Endothelial cell of umbilical vein (primary cell): ENCODE data around the gene BEND5. TPM values are rescaled to one million over a fixed set of nuclear protein-coding genes. Genes with fewer than 3 reads are reported as not detected.

ENCODE experiments used
- BruUV-seq: library from RNA; stranded (reverse); fragments of 400-500 nt; replicated peaks from 2 replicates; lab custom pipeline; 2021; lab: Mats Ljungman, UMichigan
- CTCF ChIA-PET: fragments of 300-600, 350-600 bp; sonication (Branson Sonifier 250); formaldehyde crosslinking; loops from one replicate; lab custom pipeline; 2021; ENCODE audit warnings: antibody characterized with exemption, inconsistent platforms; lab: Charles Lee
- POLR2A ChIA-PET: fragments of 300-600, 350-600 bp; sonication (Branson Sonifier 250); formaldehyde crosslinking; loops from one replicate; lab custom pipeline; 2021; ENCODE audit warnings: antibody characterized with exemption, inconsistent platforms; lab: Charles Lee
- DNase-seq: peaks from one replicate; pipeline ENCODE4 v3.0.0-alpha.2; 2011; ENCODE audit warnings: low read depth, low spot score
- FAIRE-seq: peaks from 2 replicates; lab custom pipeline; 2011; peaks lifted over from hg19 to GRCh38; lab: Jason Lieb, UNC
- H2AFZ ChIP-seq: 2 replicates; pipeline ENCODE4 v1.6.0; 2012; ENCODE audit warnings: low read depth, low read length, control low read depth, inconsistent platforms
- H3K27ac ChIP-seq: 2 replicates; pipeline ENCODE4 v1.5.1; 2011; ENCODE audit warnings: low read depth, mild to moderate bottlenecking, control low read depth, low read length, moderate library complexity; ENCODE audit not compliant: insufficient read depth
- H3K27me3 ChIP-seq, 2 experiments: 2 replicates each; pipeline versions ENCODE4 v1.6.0 to v1.6.1; 2011; ENCODE audit warnings: low read length in 2 of 2, mixed read lengths in 1 of 2; ENCODE audit not compliant: control insufficient read depth in 2 of 2, insufficient read depth in 2 of 2
- H3K36me3 ChIP-seq, 2 experiments: 2 replicates in 1 of 2; 3 replicates in 1 of 2; pipeline ENCODE4 v1.5.1; 2011; ENCODE audit warnings: low read length in 2 of 2, mild to moderate bottlenecking in 1 of 2, moderate library complexity in 1 of 2; ENCODE audit not compliant: control insufficient read depth in 2 of 2, insufficient read depth in 2 of 2; ENCODE audit errors: extremely low read depth in 1 of 2
- H3K4me1 ChIP-seq: 3 replicates; pipeline ENCODE4 v1.5.1; 2011; ENCODE audit warnings: mild to moderate bottlenecking, low read length; ENCODE audit not compliant: control insufficient read depth, insufficient read depth; ENCODE audit errors: extremely low read depth
- H3K4me2 ChIP-seq: 2 replicates; pipeline ENCODE4 v1.6.1; 2011; ENCODE audit warnings: low read length, control low read depth, mixed read lengths; ENCODE audit not compliant: insufficient read depth
- H3K4me3 ChIP-seq, 3 experiments: fragments of 200-600 bp in 1 of 3; sonication (generic), shearing (Covaris generic) in 1 of 3; replicated peaks in 1 of 3; 2 replicates each; pipeline ENCODE4 v1.5.1; 2011 to 2016; ENCODE audit warnings: control low read depth in 3 of 3, low read length in 3 of 3, mild to moderate bottlenecking in 2 of 3, inconsistent platforms in 1 of 3, low read depth in 1 of 3, moderate library complexity in 1 of 3; ENCODE audit not compliant: insufficient read depth in 1 of 3
- H3K79me2 ChIP-seq: 2 replicates; pipeline ENCODE4 v1.6.0; 2012; ENCODE audit warnings: low read length, inconsistent platforms; ENCODE audit not compliant: control insufficient read depth, insufficient read depth
- H3K9ac ChIP-seq: replicated peaks from 2 replicates; pipeline ENCODE3; 2011; ENCODE audit warnings: low read length, control low read depth; ENCODE audit not compliant: insufficient read depth; ENCODE audit errors: extremely low read depth
- H3K9me1 ChIP-seq: replicated peaks from 3 replicates; pipeline ENCODE4 v1.6.0; 2011; ENCODE audit warnings: mild to moderate bottlenecking, low read length; ENCODE audit not compliant: control insufficient read depth, insufficient read depth; ENCODE audit errors: extremely low read depth
- H3K9me3 ChIP-seq: replicated peaks from 2 replicates; pipeline ENCODE4 v1.5.1; 2012; ENCODE audit warnings: low read length, inconsistent platforms; ENCODE audit not compliant: control insufficient read depth, insufficient read depth
- H4K20me1 ChIP-seq: replicated peaks from 2 replicates; pipeline ENCODE3; 2011; ENCODE audit warnings: mild to moderate bottlenecking, low read length; ENCODE audit not compliant: control insufficient read depth, insufficient read depth; ENCODE audit errors: extremely low read depth
- EZH2 ChIP-seq: IDR thresholded peaks from 2 replicates; pipeline ENCODE4 v1.6.1; 2012; ENCODE audit warnings: borderline replicate concordance, low read depth, mild to moderate bottlenecking, moderate library complexity, low read length, inconsistent platforms; ENCODE audit not compliant: severe bottlenecking
- FOS ChIP-seq: IDR thresholded peaks from 2 replicates; pipeline ENCODE4 v1.6.1; 2011; ENCODE audit warnings: mild to moderate bottlenecking, low read length, moderate library complexity, borderline replicate concordance; ENCODE audit not compliant: insufficient read depth
- GATA2 ChIP-seq: IDR thresholded peaks from 2 replicates; pipeline ENCODE4 v1.7.0; 2011; ENCODE audit warnings: low read depth, mild to moderate bottlenecking, moderate library complexity, mixed read lengths, low read length; ENCODE audit not compliant: insufficient read length, insufficient read depth
- JUN ChIP-seq: IDR thresholded peaks from 2 replicates; pipeline ENCODE4 v1.6.1; 2011; ENCODE audit warnings: borderline replicate concordance, low read depth; ENCODE audit not compliant: insufficient read length, insufficient read depth
- MYC ChIP-seq: IDR thresholded peaks from one replicate; pipeline ENCODE4 v1.6.1; 2011; ENCODE audit warnings: mild to moderate bottlenecking, low read depth, low read length
- POLR2A ChIP-seq: IDR thresholded peaks from 2 replicates; pipeline ENCODE4 v1.6.1; 2012; ENCODE audit warnings: low read depth, mild to moderate bottlenecking, control low read depth, low read length
- POLR2AphosphoS5 ChIP-seq: IDR thresholded peaks from 2 replicates; pipeline ENCODE4 v1.6.1; 2012; ENCODE audit warnings: low read depth, mild to moderate bottlenecking, control low read depth, low read length, moderate library complexity; ENCODE audit not compliant: insufficient read depth
- dilution Hi-C: fragments of 300-500 bp; cut with MboI; formaldehyde crosslinking; loops from one replicate; pipeline ENCODE4 v1.15.0; 2019; ENCODE audit warnings: low sequenced_read_pairs; ENCODE audit not compliant: extremely low pct_ligation_motif_present
- intact Hi-C: fragments of 100-400 bp; cut with micrococcal nuclease; formaldehyde crosslinking; loops from one replicate; pipeline ENCODE4 v1.10.0; 2022
- polyA plus RNA-seq, 4 experiments: library from polyadenylated mRNA; depleted of rRNA in 3 of 4; stranded (reverse) in 3 of 4; unstranded in 1 of 4; fragments of >200 nt; gene quantifications; 2 replicates each; pipeline versions ENCODE4 v1.2.1 to v1.2.3, GENCODE V29; 2011 to 2012; ENCODE audit warnings: missing spikeins in 1 of 4
- total RNA-seq: library from RNA; stranded (reverse); gene quantifications from 2 replicates; pipeline ENCODE4 v1.2.3, GENCODE V29; 2021
- TF ChIP-seq, protein P1 (sequence below), 2 donors: IDR thresholded peaks; 1 replicate in 1 of 2; 2 replicates in 1 of 2; pipeline ENCODE4 v1.5.1; 2011; ENCODE audit warnings: low read length in 2 of 2, mild to moderate bottlenecking in 2 of 2, moderate library complexity in 2 of 2, control low read depth in 1 of 2, inconsistent platforms in 1 of 2, low read depth in 1 of 2; ENCODE audit not compliant: insufficient read depth in 1 of 2; ENCODE audit errors: extremely low read depth in 1 of 2
- TF ChIP-seq, protein P2 (sequence below): IDR thresholded peaks from 2 replicates; pipeline ENCODE4 v1.6.1; 2011; ENCODE audit not compliant: insufficient read depth, insufficient read length

The BEND5 gene
- total and polyA plus RNA-seq, 2 donors (not counting 3 experiments of a cell fraction or from before 2014, with no cell fraction given): not detected

DNA sequence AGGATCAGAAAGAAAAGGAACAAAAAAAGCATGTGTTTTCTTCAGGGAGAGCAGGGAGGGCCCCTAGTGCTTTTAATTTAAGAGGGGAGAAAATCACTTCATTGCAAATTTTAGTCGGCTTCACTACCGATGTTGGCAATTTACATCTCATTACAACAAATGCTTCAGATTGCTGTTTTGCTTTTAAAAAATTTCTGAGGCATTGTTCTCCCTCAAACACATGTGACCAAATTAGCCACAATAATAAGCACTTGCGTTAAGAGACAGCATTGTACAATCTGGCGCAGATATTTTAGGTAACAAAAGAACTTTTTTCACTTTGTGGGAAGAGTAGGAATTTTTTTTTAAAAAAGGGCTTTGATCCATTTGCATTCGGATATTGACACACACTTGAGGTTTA, 29.8 kb downstream of the BEND5 start:
- no TSS peak for BruUV-seq

DNA sequence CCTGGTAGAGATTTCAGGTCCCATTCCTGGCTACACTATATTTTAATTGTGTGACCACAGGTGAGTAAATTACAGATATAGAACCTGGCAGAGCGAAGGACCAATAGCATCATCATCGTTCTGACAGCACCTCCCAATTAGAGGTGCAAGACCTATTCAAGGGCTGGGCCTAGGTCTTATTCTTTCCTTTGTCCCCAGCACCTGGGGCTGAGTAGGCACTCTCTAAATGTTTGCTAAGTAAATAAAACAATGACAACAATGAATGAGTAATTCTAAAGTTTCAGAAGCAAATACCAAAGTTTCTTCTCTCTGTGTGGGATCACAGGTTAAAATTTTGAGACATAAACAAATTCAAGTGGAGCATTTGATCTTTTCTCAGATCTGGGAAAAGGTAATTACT, 32.7 kb downstream of the BEND5 start:
- Histone ChIP-seq H3K9me3 (no peaks in the 10 kb centered on the region), H2AFZ (no peak overlapping the region), H3K79me2 (no peaks in the 10 kb centered on the region), H3K27ac (no peak overlapping the region), H3K9ac (no peak overlapping the region), H3K9me1 (no peaks in the 10 kb centered on the region), H3K4me3 (no peak overlapping the region), H3K27me3 (no peaks in the 10 kb centered on the region), H3K36me3 (no peaks in the 10 kb centered on the region), H3K4me1 (no peaks in the 10 kb centered on the region), H4K20me1 (no peaks in the 10 kb centered on the region), H3K4me2 (no peak overlapping the region)
- FAIRE-seq: no peak
- dilution Hi-C loops: no loop called here
- intact Hi-C loops: no loop called here
- ChIA-PET CTCF (interaction anchor here (1.0 kb wide), 1 partner anchor 67 kb away, joined by 3 read pairs; no protein-coding TSS in a partner anchor), POLR2A (no interaction called here)
- TF ChIP-seq GATA2: no peak
- TF ChIP-seq, protein P1, sequence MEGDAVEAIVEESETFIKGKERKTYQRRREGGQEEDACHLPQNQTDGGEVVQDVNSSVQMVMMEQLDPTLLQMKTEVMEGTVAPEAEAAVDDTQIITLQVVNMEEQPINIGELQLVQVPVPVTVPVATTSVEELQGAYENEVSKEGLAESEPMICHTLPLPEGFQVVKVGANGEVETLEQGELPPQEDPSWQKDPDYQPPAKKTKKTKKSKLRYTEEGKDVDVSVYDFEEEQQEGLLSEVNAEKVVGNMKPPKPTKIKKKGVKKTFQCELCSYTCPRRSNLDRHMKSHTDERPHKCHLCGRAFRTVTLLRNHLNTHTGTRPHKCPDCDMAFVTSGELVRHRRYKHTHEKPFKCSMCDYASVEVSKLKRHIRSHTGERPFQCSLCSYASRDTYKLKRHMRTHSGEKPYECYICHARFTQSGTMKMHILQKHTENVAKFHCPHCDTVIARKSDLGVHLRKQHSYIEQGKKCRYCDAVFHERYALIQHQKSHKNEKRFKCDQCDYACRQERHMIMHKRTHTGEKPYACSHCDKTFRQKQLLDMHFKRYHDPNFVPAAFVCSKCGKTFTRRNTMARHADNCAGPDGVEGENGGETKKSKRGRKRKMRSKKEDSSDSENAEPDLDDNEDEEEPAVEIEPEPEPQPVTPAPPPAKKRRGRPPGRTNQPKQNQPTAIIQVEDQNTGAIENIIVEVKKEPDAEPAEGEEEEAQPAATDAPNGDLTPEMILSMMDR (IDR thresholded peaks at IDR 0.05; ENCODE audit: extremely low read depth in 1 of 2, insufficient read depth in 1 of 2, low read depth in 1 of 2, low read length in 2 of 2): no peak
- TF ChIP-seq, protein P2, sequence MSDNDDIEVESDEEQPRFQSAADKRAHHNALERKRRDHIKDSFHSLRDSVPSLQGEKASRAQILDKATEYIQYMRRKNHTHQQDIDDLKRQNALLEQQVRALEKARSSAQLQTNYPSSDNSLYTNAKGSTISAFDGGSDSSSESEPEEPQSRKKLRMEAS: no peak
- TF ChIP-seq MYC: no peak
- TF ChIP-seq POLR2AphosphoS5: no peak
- TF ChIP-seq FOS: no peak
- TF ChIP-seq JUN: no peak
- TF ChIP-seq EZH2: no peak
- no peak for TF ChIP-seq POLR2A
- no peak for DNase-seq
- BruUV-seq: no TSS peak

More for the DNA sequence above, 29.8 kb downstream of the BEND5 start:
- H3K36me3 ChIP-seq: no peaks in the 10 kb centered on the region
- no peak overlapping the region for H3K9ac ChIP-seq
- intact Hi-C loops: no loop called here
- FAIRE-seq: no peak
- no peaks in the 10 kb centered on the region for H3K9me3 ChIP-seq
- no peaks in the 10 kb centered on the region for H3K4me1 ChIP-seq
- no peak overlapping the region for H2AFZ ChIP-seq
- TF ChIP-seq POLR2A (no peak), GATA2 (no peak), JUN (no peak)
- TF ChIP-seq, protein P2: no peak
- H3K27me3 ChIP-seq: no peaks in the 10 kb centered on the region
- H3K79me2 ChIP-seq: no peaks in the 10 kb centered on the region
- H3K4me2 ChIP-seq: no peak overlapping the region
- H4K20me1 ChIP-seq: no peaks in the 10 kb centered on the region
- DNase-seq: no peak
- dilution Hi-C loops: no loop called here
- no peaks in the 10 kb centered on the region for H3K9me1 ChIP-seq
- H3K27ac ChIP-seq: no peak overlapping the region
- no peak overlapping the region for H3K4me3 ChIP-seq
- ChIA-PET POLR2A (no interaction called here), CTCF (no interaction called here)
